ENCODE measurements around the gene APOLD1.

DNA sequence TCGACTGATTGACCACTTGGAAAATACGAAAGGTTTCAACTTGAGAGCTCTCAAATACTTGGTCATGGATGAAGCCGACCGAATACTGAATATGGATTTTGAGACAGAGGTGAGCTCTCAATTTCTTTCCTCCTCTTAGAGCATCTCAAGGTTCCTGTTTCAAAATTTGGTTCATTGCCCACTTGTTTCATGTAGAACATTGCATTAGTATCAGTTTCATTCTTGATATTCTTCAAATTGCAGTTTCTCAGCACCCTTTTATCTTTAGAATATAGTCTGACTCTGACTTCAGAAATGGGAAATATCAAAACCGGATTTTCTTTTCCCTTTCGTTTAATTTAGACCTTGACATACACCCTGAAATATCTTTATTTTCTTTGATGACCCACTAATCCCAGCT is 36.5 kb downstream of the APOLD1 start:
- TF ChIP-seq, protein P1, sequence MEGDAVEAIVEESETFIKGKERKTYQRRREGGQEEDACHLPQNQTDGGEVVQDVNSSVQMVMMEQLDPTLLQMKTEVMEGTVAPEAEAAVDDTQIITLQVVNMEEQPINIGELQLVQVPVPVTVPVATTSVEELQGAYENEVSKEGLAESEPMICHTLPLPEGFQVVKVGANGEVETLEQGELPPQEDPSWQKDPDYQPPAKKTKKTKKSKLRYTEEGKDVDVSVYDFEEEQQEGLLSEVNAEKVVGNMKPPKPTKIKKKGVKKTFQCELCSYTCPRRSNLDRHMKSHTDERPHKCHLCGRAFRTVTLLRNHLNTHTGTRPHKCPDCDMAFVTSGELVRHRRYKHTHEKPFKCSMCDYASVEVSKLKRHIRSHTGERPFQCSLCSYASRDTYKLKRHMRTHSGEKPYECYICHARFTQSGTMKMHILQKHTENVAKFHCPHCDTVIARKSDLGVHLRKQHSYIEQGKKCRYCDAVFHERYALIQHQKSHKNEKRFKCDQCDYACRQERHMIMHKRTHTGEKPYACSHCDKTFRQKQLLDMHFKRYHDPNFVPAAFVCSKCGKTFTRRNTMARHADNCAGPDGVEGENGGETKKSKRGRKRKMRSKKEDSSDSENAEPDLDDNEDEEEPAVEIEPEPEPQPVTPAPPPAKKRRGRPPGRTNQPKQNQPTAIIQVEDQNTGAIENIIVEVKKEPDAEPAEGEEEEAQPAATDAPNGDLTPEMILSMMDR (IDR thresholded peaks at IDR 0.05; ENCODE audit: insufficient read depth, low read length) = no peak
- TF ChIP-seq, protein P2, sequence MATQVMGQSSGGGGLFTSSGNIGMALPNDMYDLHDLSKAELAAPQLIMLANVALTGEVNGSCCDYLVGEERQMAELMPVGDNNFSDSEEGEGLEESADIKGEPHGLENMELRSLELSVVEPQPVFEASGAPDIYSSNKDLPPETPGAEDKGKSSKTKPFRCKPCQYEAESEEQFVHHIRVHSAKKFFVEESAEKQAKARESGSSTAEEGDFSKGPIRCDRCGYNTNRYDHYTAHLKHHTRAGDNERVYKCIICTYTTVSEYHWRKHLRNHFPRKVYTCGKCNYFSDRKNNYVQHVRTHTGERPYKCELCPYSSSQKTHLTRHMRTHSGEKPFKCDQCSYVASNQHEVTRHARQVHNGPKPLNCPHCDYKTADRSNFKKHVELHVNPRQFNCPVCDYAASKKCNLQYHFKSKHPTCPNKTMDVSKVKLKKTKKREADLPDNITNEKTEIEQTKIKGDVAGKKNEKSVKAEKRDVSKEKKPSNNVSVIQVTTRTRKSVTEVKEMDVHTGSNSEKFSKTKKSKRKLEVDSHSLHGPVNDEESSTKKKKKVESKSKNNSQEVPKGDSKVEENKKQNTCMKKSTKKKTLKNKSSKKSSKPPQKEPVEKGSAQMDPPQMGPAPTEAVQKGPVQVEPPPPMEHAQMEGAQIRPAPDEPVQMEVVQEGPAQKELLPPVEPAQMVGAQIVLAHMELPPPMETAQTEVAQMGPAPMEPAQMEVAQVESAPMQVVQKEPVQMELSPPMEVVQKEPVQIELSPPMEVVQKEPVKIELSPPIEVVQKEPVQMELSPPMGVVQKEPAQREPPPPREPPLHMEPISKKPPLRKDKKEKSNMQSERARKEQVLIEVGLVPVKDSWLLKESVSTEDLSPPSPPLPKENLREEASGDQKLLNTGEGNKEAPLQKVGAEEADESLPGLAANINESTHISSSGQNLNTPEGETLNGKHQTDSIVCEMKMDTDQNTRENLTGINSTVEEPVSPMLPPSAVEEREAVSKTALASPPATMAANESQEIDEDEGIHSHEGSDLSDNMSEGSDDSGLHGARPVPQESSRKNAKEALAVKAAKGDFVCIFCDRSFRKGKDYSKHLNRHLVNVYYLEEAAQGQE (IDR thresholded peaks at IDR 0.05; ENCODE audit: insufficient replicate concordance, low read depth) = no peak
- TF ChIP-seq POLR2AphosphoS5 (IDR thresholded peaks at IDR 0.05; ENCODE audit: low read depth) = no peak

Measured in HL-60 (cell line).